GM04503 (cell line): ENCODE measurements around the gene PAPOLB.

Experiments used
- DNase-seq: peaks from one replicate; pipeline ENCODE4 v3.0.0-alpha.2; 2012; ENCODE audit warnings: low read depth

Gene PAPOLB

GRCh38 chr7:4841836-4842235, 20.0 kb downstream of the PAPOLB start:
- DNase-seq: no peak

- DNase-seq: no peak
Measured at GRCh38 chr7:4841007-4841784, 20.6 kb downstream of the PAPOLB start.

DNA sequence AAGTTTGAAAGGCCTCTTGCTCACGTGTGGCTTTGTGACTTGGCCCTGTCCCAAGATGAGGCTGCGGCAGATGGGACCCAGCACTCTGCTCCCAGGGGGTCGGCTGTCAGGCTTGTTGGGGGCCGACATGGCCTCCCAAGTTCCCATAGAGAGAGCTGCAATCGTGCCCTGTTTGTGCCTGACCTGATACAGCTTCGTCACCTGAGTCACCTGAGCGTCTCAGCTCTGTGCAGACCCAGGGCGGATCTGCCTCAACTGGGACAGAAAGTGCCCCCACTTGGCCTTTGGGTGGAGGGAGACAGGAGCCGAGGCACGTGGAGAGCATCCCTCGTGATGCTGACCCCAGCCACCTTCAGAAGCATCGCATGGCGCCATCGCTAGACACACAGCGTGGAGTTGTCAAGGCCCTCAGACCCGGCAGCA, 21.7 kb downstream of the PAPOLB start:
- DNase-seq: no peak

GRCh38 chr7:4838626-4839334, 23.1 kb downstream of the PAPOLB start:
- DNase-seq: no peak

- DNase-seq: no peak
Measured at GRCh38 chr7:4837803-4838625, 23.8 kb downstream of the PAPOLB start.

DNA sequence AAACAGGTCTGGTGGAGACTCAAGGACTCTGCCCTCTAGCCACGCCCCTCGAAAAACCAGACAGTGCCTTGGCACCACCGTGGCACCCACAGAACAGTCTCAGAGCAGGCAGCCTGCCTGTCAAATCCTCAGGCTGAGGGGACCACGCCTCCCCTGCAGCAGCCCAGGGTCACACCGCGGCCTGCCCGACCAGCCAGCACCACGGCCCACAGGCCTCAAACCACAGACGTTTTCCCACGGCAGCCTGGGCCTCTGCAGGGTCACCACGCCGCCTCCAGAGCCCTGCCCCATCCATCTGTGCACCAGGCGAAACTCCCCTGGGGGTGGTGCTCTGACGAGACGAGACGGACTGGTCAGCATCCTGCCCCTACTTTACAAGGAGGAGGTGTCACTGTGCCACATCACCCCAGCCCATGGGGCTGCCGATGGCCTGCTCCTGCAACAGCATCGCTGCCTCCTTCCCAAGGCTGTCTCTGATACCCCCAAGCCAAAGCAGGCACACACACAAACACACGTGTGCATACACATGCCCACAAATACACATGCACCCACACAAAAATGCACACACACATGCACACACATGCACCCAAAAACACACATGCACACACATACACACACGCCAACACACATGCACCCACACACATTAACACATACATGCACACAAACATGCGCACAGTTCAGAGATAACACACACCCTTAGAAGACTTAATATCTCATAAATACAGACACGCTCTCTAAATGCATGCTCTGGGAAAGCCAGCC, 24.6 kb downstream of the PAPOLB start:
- no peak for DNase-seq

GRCh38 chr7:4836206-4836661, 25.6 kb downstream of the PAPOLB start:
- DNase-seq: no peak

DNA sequence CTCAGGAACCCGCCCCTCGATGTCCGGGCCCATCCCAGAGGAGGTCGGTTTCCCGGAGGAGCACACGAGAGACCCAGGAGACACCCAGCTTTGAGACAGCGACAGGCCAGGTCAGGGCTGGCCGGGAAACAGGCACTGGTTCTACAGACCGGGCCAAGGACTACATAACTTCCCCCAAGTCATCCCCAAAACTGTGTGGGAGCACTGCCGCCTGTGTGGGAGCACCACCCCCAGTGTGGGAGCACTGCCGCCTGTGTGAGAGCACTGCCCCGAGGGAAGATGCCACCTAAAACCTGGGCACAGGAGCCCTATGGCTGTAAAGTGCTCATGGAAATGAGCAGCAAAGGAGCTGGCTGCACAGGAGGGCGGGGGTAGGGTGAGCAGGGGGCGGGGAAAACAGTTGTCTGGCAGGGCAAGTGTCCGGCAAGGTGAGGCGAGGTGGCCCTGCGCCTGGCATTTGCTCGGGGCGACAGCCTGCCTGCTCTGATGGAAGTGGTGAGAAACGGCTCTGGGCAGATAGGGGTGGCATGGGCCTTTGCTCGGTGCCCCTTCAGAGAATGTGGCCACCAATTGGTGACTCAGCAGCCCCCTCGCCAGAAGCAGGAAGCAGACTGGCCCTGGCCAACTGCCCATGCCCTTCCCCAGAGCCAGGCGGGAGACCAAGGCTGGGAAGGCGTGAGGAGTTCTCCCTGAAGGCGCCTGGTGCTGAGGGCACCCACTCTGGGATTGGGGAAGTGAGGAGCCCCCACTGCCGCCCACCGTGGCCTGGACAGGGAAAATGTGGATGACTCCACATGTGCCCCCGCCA, 26.2 kb downstream of the PAPOLB start:
- no peak for DNase-seq

- no peak for DNase-seq
Measured at GRCh38 chr7:4834601-4835397, 27.0 kb downstream of the PAPOLB start.

- no peak for DNase-seq
Measured at GRCh38 chr7:4833691-4834600, 27.9 kb downstream of the PAPOLB start.

DNA sequence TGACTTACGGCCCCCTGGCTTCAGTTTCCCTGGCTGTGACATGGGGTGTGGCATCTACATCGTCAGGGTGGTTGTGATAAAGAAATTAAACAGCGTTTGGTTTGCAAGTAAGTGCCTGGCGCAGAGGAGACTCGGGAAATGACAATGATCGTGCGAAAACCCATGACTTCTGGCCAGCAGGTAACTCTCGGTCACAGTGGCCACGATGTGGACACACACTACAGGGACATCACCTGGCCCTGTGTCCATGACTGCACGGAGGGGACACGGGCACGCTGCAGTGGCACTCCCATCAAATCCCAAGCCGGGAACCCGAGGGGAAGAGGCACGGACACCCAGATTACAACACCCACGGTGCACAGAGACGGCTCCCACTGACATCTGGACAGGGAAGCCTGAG, 28.7 kb downstream of the PAPOLB start:
- DNase-seq: no peak

DNA sequence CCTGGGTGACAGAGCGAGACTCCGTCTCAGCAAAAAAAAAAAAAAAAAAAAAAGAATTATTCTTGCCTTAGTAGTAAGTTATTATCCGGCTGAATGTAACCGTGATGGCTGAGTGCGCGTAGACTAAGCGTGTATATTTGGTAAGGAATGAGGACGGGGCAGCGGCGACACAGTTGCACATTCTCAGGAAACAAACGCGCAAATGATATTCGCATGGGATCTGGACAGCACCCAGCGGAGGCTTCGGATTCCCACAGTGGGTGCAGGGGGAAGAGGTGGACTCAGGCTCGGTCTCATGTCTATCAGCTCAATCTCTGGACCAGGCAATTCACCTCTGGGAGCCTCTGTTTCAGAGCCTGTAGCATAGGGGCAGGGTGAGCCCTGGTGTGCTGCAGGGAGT, 29.1 kb downstream of the PAPOLB start:
- DNase-seq: no peak

DNA sequence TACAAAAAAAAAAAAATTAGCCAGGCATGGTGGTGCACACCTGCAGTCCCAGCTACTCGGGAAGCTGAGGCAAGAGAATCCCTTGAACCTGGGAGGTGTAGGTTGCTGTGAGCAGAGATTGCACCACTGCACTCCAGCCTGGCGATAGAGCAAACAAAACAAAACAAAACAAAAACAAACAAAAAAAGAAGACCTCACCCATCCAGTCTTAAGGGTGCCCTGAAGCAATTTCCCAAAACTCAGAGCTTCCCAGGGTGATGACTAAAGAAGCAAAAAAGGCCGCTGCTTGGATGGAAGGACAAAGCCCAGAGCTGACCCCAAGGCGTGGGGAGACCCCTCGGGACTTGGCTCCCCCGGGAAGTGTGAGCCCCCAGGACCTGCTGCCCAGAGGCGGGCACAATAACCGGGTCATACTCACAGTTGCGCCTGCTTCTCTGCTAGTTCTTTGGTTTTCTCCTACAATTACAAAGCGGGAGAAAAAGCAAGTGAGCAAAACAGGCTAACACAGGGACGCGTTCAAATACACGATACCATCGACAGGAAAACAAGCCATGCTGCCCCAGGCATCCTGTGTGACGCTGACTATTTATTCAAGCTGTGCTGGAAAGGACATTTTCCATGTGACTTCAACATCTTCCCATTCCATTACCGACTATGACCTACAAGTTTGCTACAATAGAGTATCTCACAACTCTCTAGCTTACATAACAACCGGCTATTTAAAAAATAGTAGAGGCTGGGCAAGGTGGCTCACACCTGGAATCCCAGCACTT, 29.9 kb downstream of the PAPOLB start:
- no peak for DNase-seq

- no peak for DNase-seq
Measured at GRCh38 chr7:4830176-4830575, 31.7 kb downstream of the PAPOLB start.

DNA sequence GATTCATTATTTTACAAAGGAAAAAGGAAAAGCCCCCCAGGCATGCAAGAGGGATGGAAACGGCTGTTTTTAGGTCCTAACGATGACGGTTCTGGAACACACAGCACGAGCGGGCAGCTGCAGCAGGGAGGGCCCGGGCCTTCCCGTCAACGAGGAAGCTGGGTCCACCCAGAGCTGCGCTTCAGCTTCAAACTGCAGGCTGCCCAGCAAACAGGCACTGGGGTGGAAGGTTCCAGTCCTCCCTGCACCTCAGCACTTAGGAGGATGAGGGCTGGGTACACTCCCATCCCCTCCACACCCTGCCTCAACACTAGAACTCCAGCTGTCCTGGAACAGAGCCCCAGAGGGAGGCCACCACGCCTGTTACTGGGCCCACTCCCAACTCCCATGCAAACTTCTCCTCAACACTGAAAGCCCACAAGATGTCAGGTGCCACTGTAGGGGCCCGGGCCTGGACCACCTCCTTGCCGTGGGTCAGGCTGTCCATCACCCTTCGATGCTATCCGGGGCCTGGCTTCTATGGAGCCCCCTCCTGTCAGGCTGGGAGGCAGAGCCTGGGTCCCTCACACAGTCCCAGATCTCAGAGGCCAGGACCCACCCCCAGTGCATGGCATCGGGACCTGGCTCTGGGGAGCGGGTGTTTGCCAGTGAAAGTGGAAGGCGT, 33.0 kb downstream of the PAPOLB start:
- DNase-seq: no peak

DNA sequence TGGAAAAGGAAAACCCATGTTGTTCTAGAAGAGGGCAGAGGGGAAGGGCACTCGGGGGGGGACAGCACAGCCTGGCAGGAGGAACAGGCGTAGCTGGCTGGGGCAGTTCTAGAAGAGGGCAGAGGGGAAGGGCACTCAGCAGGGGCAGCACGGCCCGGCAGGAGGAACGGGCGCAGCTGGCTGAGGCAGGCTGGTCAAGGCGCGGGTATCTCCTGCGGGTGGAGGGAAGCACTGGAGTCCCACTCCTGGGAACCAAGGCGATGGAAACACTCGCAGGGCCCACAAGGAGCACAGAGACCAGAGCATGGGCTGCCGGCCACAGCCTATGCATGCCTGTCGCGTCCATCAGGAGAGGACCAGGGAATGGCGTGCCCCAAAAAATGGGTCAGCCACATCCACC, 36.7 kb downstream of the PAPOLB start:
- no peak for DNase-seq

DNA sequence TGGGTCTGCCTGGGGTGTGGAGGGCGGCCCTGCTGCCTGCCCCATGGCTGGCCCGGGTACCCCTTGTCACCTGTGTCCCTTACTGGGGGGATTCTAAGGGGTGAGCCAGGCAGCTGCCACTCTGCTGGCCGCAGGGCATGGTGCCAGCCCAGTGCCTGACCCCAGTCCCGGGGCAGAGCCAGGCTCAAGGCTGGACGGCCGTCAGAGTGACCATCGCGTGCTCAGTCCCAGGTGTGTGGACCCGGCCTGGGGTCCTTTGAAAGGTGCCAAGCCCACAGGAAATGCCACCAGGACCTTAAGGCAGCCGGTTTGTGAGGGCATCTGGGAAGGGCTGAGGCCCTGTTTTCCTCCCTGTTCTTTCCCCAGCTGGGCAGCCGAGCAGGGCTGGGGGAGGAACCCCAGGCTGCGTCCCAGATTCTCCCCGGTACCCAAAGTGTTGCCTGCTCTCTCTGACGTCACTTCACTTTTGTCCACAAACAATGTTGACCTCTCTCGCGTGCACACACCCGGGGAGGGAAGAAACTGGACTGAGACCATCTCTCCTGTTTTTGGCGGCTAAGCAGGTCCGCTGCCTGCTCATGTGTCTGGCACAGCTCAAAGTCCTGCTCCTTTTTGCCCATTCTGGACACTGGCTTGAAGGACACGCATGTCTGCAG, 37.6 kb downstream of the PAPOLB start:
- no peak for DNase-seq
